22Rv1 (cell line): ENCODE data around the gene POM121L2.

Source experiments
- ZFX ChIP-seq: fragments of 450-650 bp; IDR thresholded peaks from 2 replicates; pipeline ENCODE4 v1.6.1; 2017; ENCODE audit warnings: antibody characterized with exemption, borderline replicate concordance
- TF ChIP-seq, protein P1 (sequence below): fragments of 450-650 bp; IDR thresholded peaks from 2 replicates; pipeline ENCODE4 v1.5.1; 2017; ENCODE audit warnings: mild to moderate bottlenecking

DNA sequence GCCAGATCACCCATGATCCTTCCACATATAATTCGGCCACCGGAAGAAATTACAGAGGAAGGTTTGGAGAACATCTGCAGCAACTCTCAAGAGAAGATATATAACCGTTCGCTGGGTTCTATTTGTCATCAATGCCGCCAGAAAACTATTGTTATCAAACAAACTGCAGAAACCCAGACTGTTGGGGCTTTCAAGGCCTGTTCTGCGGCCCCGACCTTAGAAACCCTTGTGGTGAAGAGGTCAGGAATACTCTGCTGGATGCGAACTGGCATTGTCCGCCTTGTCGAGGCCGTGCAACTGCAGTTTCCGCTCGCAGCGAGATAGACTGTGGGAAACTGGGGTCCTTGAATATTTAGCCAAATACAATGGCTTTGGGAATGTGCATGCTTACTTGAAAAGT, 43.3 kb downstream of the POM121L2 start:
- TF ChIP-seq, protein P1, sequence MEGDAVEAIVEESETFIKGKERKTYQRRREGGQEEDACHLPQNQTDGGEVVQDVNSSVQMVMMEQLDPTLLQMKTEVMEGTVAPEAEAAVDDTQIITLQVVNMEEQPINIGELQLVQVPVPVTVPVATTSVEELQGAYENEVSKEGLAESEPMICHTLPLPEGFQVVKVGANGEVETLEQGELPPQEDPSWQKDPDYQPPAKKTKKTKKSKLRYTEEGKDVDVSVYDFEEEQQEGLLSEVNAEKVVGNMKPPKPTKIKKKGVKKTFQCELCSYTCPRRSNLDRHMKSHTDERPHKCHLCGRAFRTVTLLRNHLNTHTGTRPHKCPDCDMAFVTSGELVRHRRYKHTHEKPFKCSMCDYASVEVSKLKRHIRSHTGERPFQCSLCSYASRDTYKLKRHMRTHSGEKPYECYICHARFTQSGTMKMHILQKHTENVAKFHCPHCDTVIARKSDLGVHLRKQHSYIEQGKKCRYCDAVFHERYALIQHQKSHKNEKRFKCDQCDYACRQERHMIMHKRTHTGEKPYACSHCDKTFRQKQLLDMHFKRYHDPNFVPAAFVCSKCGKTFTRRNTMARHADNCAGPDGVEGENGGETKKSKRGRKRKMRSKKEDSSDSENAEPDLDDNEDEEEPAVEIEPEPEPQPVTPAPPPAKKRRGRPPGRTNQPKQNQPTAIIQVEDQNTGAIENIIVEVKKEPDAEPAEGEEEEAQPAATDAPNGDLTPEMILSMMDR = no peak
- no peak for TF ChIP-seq ZFX
